ENCODE measurements around the gene RNF169.

Gene RNF169

DNA sequence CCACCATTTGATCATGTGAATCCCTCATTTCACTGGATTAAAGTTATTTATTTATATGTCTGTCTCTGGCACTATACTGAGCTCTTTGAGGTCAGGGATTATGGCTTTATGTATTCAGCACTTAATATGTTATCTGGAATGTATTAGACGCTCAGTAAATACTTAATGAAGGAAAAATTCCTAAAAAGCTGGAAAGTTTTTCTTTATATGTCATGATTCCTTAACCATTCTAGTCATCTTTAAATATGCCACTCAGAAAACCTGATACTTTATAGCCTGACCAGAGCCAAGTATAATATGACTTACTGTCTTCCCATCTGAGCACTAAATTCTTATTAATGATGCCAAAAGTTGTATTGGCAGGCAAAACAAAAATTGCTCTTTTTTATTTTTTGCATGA, 27.1 kb downstream of the RNF169 start:
- Mint-ChIP-seq H3K27me3 (no peaks in the 10 kb centered on the region), H3K4me1 (ENCODE audit: low read depth) (peaks cover 25% of the 10 kb centered on the region), H3K4me3 (no peak overlapping the region), H3K9me3 (ENCODE audit: low read depth) (no peaks in the 10 kb centered on the region), H3K27ac (no peak overlapping the region), H3K36me3 (peaks cover 7% of the 10 kb centered on the region)

DNA sequence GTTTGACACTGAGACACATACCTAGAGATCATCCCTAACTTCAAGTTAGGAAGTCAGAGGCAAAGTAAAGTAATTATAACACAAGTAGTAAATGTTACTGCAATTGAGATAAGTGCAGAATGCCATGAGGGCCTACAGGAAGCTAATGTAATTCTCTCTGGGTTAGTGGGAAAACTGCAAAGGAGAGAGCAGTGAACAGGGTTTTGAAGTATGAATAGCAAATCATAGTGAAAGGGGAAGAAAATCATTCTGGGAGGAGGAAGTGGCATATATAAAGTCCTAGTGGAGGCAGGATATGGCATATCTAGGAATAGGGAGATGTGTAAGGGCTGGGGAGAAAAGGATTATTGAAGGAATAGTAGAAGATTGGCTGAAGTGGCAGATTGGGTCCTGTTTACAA, 27.9 kb downstream of the RNF169 start:
- Mint-ChIP-seq H3K9me3 (ENCODE audit: low read depth) (no peaks in the 10 kb centered on the region), H3K27ac (no peak overlapping the region), H3K4me3 (no peak overlapping the region), H3K27me3 (no peaks in the 10 kb centered on the region), H3K36me3 (peaks cover 7% of the 10 kb centered on the region), H3K4me1 (ENCODE audit: low read depth) (peaks cover 23% of the 10 kb centered on the region)

DNA sequence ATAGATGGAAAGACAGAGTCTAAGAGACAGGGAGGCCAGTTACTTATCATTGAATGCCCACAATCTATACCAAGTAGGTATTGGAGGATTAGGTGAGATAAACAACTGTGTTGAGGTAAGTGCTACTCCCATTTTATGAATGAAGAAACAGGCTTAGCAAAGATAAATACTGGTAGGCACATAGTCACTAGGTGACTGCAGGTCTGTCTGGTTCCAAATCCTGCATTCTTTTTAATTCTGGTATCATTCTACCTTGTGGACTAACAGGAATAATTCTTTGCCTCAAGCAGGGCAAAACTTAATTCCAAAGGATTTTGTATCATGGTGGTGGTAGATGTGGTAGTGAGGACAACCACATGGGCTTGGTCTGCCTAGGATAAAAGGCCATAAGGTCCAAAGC, 28.4 kb downstream of the RNF169 start:
- no peak overlapping the region for H3K4me3 Mint-ChIP-seq
- H3K27me3 Mint-ChIP-seq = no peaks in the 10 kb centered on the region
- no peaks in the 10 kb centered on the region for H3K9me3 Mint-ChIP-seq (ENCODE audit: low read depth)
- H3K27ac Mint-ChIP-seq = no peak overlapping the region
- H3K36me3 Mint-ChIP-seq = peaks cover 7% of the 10 kb centered on the region
- H3K4me1 Mint-ChIP-seq (ENCODE audit: low read depth) = peaks cover 23% of the 10 kb centered on the region

DNA sequence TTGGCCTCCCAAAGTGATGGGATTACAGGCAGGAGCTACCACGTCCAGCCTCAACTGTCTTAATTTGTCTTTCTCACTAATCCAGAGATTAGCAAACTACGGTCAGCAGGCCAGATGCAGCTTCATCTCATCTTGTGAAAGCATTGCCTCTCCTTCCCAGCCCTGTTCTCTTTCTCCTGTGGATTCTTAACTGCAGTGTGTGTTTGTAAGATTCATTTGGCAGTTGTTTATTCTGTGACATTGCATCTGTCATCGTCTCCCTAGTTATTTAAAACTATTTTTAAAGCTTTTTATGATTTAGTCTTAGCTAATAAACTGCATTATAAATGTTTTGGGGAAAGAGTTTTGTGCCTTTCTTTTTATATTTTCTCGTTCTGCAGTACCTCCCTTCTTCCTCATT, 29.2 kb downstream of the RNF169 start:
- Mint-ChIP-seq H3K36me3 (peaks cover 7% of the 10 kb centered on the region), H3K27me3 (no peaks in the 10 kb centered on the region), H3K4me1 (ENCODE audit: low read depth) (peaks cover 25% of the 10 kb centered on the region), H3K4me3 (no peak overlapping the region), H3K9me3 (ENCODE audit: low read depth) (no peaks in the 10 kb centered on the region), H3K27ac (no peak overlapping the region)

DNA sequence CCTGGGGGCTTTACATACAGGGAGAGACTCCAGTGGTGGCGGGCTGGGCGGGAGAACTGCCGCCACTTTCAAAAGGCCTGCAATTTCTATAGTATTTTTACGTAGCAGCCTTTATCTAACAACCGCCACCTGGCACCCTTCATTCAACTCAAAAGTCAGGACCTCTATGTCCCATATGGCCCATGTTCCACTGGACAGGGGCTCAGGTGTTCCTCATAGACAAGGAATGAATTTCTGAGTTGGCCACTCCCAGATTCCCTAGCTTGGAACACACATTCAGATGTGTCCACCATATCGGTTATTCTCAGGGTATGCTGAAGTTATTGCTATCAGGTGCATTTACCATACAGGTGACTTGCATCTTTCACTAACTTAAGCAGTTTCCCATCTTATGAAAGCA, 29.9 kb downstream of the RNF169 start:
- Mint-ChIP-seq H3K27ac (no peak overlapping the region), H3K9me3 (ENCODE audit: low read depth) (no peaks in the 10 kb centered on the region), H3K4me3 (no peak overlapping the region), H3K27me3 (no peaks in the 10 kb centered on the region), H3K4me1 (ENCODE audit: low read depth) (peaks cover 31% of the 10 kb centered on the region), H3K36me3 (peaks cover 7% of the 10 kb centered on the region)

DNA sequence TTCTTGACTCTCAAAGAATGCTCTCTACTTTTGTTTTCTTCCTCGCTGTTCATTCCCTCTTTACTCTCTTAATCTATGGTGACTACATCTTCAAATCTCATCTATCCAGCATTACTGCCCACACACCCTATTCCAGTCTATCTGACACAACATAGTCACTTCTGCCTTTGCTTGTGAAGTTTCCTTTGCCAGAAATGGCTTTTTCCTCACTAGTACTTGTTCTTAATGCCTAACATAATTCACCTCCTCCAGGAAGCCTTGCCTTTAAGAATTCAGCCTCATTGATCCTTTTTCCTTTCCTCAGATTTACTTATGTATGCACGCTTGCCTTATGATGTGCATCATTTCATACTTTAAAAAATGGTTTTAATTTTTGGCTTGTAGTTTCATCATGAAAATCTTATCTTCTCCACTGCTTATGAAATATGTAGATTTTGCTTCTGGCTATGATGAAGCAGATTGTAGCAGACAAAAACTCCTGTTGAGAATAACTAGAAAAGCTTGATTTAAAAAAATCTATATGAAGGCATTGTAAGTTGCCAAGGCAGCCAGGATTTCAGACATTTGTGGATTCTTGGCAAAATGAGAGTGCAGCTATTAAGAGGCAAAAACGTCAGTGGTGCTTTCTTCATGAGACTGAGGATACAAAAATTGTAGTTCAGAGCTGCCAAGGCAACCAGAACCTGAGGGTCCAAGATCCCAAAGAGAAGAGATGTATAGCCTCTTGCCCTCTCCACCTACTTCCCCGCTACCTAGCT, 31.8 kb downstream of the RNF169 start:
- H3K27ac Mint-ChIP-seq = no peak overlapping the region
- H3K4me3 Mint-ChIP-seq = no peak overlapping the region
- H3K4me1 Mint-ChIP-seq (ENCODE audit: low read depth) = peaks cover 38% of the 10 kb centered on the region
- no peaks in the 10 kb centered on the region for H3K27me3 Mint-ChIP-seq
- no peaks in the 10 kb centered on the region for H3K9me3 Mint-ChIP-seq (ENCODE audit: low read depth)
- H3K36me3 Mint-ChIP-seq = peaks cover 7% of the 10 kb centered on the region

DNA sequence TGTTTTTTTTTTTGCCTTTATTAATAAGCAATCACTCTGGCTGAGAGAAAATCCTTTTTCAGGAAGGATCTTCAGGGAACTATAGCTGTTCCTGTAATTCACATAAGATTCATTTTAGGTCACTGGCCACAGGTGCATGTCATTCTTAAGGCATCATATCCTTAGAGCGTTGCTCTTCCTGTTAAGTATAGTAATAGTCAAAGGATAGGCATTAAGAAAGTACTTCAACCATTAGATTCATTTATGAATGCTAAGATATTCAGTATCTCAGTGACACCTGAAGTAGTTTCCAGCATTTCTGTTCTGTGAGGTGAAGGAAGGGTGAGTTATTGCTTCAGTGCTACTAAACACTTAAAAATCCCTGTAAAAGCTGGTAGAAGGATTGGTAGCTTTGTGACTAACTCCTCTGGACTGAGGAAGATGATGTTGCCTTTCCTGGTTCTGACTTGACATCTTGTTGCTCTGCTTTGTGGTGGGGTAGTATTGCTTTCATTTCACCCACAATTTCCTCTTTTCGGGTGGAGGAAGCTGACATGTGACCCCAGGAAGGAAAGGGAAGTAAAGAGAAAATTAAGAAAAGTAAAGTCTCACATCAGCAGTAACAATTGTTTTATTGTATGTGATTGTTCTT, 34.7 kb downstream of the RNF169 start:
- Mint-ChIP-seq H3K27ac (peak overlapping the region; percentile 50), H3K9me3 (ENCODE audit: low read depth) (no peaks in the 10 kb centered on the region), H3K36me3 (peaks cover 4% of the 10 kb centered on the region), H3K27me3 (no peaks in the 10 kb centered on the region), H3K4me1 (ENCODE audit: low read depth) (peaks cover 34% of the 10 kb centered on the region), H3K4me3 (peak overlapping the region; percentile 53)

DNA sequence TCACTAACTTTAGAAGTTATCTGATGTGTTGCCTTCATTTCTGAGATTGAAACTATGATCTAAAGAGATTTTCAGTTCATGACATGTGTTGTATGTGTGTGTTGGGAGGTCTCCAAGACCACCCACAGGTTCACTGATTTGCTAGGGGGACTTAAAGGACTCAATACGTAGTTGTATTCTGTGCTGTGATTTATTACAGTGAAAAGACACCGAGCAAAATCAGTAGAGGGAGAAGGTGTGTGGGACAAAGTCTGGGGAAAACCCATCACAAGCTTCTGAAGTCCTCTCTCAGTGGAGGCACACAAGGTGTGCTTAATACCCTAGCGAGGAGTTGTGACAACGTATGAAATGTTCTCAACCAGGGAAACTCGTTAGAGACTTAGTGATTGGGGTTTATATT, 35.6 kb downstream of the RNF169 start:
- peak overlapping the region; percentile 9 for H3K4me3 Mint-ChIP-seq
- H3K4me1 Mint-ChIP-seq (ENCODE audit: low read depth) = peaks cover 32% of the 10 kb centered on the region
- no peaks in the 10 kb centered on the region for H3K9me3 Mint-ChIP-seq (ENCODE audit: low read depth)
- no peaks in the 10 kb centered on the region for H3K27me3 Mint-ChIP-seq
- peaks cover 4% of the 10 kb centered on the region for H3K36me3 Mint-ChIP-seq
- H3K27ac Mint-ChIP-seq = no peak overlapping the region

DNA sequence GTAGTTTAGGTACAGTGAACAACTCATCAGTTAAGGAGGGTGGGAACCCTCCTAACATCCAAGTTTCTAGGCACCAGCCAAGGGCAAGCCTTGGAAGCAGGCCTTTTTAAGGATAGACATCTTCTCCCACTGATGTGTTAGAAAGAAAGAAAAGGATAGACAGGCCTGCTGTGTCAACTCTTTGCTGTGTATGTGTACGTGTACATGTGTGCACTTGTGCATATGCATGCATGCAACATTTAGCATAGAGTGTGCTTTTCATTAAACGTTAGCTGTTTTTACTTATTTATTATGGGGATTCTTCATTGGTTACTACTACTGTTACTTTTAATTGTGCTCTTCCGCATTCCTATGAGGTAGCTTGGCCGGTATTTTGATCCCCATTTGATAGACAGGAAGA, 36.1 kb downstream of the RNF169 start:
- H3K27ac Mint-ChIP-seq = no peak overlapping the region
- H3K4me1 Mint-ChIP-seq (ENCODE audit: low read depth) = peaks cover 31% of the 10 kb centered on the region
- H3K36me3 Mint-ChIP-seq = peaks cover 4% of the 10 kb centered on the region
- H3K9me3 Mint-ChIP-seq (ENCODE audit: low read depth) = no peaks in the 10 kb centered on the region
- H3K4me3 Mint-ChIP-seq = no peak overlapping the region
- H3K27me3 Mint-ChIP-seq = no peaks in the 10 kb centered on the region

DNA sequence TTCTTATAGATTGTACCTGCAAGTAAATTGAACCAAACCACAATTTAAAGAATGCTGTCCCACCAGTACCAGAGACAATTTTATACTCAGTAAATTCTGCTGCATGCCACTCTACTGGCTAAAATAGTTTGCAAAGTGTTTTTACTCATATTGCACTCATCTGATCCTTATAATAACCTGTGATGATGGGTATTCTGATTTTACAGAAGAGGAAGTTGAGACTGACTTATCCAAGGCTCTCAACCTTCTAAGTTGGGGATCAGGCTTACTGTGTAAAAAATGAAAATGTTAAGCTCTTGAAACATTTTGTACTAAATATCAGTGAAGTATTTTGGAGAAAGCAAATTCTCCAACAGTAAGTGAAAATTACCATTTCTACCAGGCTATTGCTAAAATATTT, 37.9 kb downstream of the RNF169 start:
- peaks cover 31% of the 10 kb centered on the region for H3K4me1 Mint-ChIP-seq (ENCODE audit: low read depth)
- no peak overlapping the region for H3K4me3 Mint-ChIP-seq
- H3K27me3 Mint-ChIP-seq = no peaks in the 10 kb centered on the region
- H3K36me3 Mint-ChIP-seq = peaks cover 12% of the 10 kb centered on the region
- no peak overlapping the region for H3K27ac Mint-ChIP-seq
- no peaks in the 10 kb centered on the region for H3K9me3 Mint-ChIP-seq (ENCODE audit: low read depth)

DNA sequence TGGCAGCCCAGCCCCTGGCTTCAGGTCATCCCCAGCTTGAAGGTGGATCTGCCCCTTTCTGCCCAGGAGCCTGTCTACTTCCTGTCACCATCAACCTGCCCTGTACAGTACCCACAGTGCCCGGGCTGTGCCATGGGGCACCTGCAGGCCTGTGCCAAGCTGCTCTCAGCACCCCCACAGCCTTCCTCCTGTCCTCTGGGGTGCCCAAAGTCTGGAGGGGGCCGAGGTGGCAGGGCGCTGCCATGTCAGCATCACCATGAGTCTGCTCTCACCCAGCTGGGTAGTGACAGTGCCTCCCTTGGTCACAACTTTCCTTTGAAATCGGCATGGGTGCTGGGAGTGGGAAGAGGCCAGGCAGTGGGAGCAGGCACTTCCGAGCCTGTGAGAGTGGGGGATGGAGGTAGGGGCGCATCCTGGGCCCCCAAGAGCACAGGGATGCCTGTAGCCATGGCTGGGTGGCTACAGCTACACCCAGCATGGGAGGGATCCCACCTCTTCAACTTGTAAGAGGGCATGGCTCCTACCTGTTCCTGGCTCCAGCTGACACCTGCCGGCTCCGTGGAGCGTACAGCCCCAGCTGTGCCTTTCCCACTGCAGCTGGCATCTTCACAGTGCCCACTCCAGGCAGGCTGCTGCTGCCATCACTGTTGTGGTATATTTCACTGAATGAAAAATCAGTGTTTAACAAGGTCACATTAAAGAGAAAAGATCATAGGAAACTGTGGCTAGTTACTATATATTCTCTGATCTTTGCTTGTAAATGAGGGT, 42.9 kb downstream of the RNF169 start:
- H3K4me3 Mint-ChIP-seq = no peak overlapping the region
- H3K27me3 Mint-ChIP-seq = no peaks in the 10 kb centered on the region
- peaks cover 4% of the 10 kb centered on the region for H3K4me1 Mint-ChIP-seq (ENCODE audit: low read depth)
- peaks cover 32% of the 10 kb centered on the region for H3K36me3 Mint-ChIP-seq
- no peak overlapping the region for H3K27ac Mint-ChIP-seq
- no peaks in the 10 kb centered on the region for H3K9me3 Mint-ChIP-seq (ENCODE audit: low read depth)

DNA sequence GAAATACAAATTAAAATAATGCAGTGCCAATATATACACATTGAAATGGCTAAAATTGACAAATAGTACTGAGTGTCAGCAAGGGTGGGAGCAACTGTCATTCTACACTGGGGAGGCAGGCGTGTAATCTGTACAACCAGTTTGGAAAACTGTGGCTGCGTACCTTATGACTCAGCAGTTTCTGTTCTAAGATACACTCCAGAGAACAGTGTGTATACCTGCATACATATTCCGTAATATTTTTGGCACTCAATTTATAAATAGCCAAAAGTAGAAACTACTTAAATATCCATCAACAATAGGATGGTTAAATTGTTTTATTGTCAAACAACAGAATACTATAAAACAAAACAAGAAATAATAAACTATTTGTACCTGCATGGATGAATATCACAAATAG, 57.6 kb downstream of the RNF169 start:
- peaks cover 25% of the 10 kb centered on the region for H3K4me1 Mint-ChIP-seq (ENCODE audit: low read depth)
- no peaks in the 10 kb centered on the region for H3K9me3 Mint-ChIP-seq (ENCODE audit: low read depth)
- H3K36me3 Mint-ChIP-seq = peaks cover 10% of the 10 kb centered on the region
- no peak overlapping the region for H3K4me3 Mint-ChIP-seq
- H3K27ac Mint-ChIP-seq = no peak overlapping the region
- no peaks in the 10 kb centered on the region for H3K27me3 Mint-ChIP-seq

DNA sequence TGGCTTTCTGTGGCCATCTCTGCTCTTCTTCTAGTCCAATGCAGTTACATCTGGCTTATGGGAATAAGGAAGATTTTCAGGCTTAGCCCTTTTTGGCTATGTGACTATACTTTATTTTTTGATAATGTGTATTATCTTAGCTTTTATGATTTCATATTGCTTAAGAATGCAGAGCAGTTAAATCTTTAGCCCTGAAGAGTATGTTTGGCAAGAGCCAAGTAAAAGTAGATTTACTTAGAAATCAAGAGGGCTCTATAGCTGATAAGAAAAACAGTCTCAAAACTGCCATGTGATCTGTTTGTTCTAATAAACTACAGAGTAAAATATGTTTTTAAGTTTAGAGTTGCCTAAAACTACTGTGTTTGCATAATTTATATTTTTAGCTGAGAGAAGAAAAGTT, 61.2 kb downstream of the RNF169 start:
- Mint-ChIP-seq H3K36me3 (peaks cover 11% of the 10 kb centered on the region), H3K4me1 (ENCODE audit: low read depth) (peaks cover 21% of the 10 kb centered on the region), H3K9me3 (ENCODE audit: low read depth) (no peaks in the 10 kb centered on the region), H3K4me3 (no peak overlapping the region), H3K27ac (no peak overlapping the region), H3K27me3 (no peaks in the 10 kb centered on the region)

DNA sequence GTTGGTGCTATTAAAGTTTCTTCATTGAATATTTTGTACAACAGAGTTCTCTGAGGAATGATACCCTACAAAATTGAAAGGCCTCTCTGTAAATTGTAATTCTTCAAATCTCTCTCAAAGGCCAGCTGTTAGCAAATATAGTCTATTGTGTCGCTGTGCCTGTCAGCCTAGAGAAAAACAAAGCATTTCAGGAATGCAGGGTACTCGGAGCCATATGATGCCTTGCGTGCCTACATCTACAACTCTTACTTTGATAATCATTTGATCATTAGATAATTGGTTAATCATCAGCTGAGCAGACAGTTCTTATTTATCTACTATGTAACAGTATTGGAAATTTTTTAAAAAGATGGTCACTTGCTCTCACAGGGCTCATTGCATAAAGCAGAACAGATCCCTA, 67.3 kb downstream of the RNF169 start:
- Mint-ChIP-seq H3K27ac (no peak overlapping the region), H3K36me3 (peaks cover 42% of the 10 kb centered on the region), H3K4me3 (no peak overlapping the region), H3K27me3 (no peaks in the 10 kb centered on the region), H3K9me3 (ENCODE audit: low read depth) (no peaks in the 10 kb centered on the region), H3K4me1 (ENCODE audit: low read depth) (peaks cover 31% of the 10 kb centered on the region)

DNA sequence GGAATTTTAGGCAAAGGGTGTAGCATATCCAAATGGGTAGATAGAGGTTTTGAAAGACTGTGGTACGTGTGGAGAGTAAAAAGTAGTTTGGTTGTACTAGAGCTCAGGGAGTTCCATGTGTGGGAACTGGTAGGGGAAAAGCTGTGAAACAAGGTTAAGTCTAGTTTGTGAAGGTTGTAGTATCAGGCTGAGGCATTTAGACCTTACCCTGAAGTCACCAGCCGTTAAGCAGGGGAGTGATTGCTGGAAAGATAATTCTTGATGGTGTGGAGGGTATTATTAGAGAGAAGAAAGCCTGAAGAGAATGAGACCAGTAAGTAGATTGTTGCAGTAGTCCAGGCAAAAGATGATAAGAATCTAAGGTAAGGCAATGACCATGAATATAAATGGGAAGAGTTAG, 68.0 kb downstream of the RNF169 start:
- H3K36me3 Mint-ChIP-seq = peaks cover 46% of the 10 kb centered on the region

More for the DNA sequence above, 68.0 kb downstream of the RNF169 start:
- Mint-ChIP-seq H3K27me3 (no peaks in the 10 kb centered on the region), H3K9me3 (ENCODE audit: low read depth) (no peaks in the 10 kb centered on the region), H3K4me3 (no peak overlapping the region), H3K4me1 (ENCODE audit: low read depth) (peaks cover 31% of the 10 kb centered on the region), H3K27ac (no peak overlapping the region)

Data from activated naive CD8-positive, alpha-beta T cell (primary cell).